ENCODE measurements around the gene KLHL28.
"Not testable (repeated sequence)": the region's sequence is repeated elsewhere in the genome, so short reads cannot be mapped to it uniquely, and the experiment has no call there.

Gene KLHL28

DNA sequence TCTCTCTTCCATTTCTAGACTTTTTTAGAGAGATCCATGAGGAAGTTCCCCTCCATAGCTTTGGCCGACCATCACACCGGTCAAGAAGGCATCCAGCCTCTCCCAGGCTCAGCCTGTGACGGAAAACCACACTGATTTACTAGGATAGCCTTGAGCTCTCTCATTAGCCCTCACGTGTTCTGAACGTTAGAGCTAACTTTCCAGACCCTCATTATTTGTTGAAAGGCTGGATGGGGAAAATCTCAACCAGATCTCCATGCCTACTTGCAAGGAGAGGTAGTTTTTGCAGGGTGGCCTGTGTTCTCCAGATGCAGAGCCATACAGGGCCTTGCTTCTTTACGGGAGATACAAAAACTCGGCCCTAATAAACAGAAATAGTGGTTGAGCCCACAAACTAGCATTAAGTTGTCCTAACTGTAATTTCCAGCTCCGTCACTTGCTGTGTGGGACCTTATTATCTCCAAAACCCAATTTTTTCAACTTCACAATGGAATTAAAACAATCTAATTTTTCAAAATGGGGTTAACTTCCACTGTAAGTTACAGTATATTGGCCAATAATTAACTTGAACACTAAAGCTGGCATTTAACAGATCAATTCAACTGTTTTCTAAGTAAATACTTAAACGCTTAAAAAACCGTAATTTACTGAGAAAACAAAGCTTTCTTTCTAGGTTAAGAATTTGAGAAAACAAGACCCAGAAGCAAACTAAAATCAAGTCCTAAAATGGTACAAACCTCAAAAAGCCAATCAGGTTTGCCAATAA is 65.3 kb downstream of the KLHL28 start:
- no peak for DNase-seq (ENCODE audit: low spot score)

DNA sequence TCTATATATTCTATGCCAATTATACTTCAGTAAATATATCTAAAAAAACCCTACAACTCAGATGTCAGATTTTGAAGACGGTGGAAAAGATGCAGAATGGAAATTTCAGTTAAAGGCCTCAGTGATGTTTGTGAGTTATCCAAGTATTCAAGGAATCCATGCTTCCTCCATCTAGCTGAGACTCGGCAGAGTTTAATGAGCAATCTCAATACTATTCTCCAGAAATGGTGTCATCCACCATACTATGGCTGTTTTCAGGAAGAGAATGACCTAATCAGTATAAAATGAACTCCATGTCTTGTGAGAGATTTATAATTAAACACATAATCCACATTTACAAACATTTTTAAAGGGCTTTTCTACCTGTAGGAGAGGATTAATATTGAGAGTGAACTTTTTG is 66.0 kb downstream of the KLHL28 start:
- DNase-seq (ENCODE audit: low spot score): peak; percentile 70

DNA sequence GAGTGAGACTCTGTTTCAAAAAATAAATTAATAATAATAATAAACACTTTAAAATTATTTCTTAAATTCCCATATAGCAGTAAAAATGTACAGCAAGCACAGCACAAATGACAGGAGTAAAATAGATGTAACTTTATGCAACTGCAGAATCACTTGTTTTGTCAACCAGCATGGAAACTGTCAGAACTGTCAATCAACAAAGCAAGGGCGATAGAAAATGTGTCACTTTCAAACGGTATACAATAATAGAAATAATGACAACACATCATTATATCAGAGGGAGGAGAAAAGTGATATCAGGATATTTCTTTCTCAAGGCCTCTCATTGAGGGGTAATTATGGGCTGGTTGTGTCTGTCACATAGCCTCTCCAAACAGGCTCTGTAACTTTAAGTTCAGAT is 68.2 kb downstream of the KLHL28 start:
- DNase-seq (ENCODE audit: low spot score): no peak

DNA sequence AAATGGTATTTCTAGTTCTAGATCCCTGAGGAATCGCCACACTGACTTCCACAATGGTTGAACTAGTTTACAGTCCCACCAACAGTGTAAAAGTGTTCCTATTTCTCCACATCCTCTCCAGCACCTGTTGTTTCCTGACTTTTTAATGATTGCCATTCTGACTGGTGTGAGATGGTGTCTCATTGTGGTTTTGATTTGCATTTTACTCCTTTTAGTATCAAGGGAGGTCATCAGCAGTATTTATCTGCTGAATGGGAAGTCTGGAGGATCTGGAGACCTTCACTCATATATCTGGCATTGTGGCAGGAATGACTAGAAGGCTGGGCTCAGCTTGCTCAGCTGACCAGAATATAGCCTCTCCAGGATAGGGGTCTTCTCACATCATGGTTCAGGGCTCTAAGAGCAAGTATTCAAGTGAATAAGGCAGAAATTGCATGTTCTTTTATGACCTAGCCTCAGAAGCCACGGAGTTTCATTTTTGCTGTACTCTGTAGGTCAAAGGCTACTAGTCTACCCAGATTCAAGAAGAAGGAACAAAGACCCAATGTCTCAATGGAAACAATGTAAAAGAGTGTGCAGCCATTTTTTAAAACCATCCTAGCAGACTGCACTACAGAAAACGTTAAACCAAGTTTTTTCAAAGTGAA is 69.9 kb downstream of the KLHL28 start:
- not testable (repeated sequence) for DNase-seq (ENCODE audit: low spot score)

DNA sequence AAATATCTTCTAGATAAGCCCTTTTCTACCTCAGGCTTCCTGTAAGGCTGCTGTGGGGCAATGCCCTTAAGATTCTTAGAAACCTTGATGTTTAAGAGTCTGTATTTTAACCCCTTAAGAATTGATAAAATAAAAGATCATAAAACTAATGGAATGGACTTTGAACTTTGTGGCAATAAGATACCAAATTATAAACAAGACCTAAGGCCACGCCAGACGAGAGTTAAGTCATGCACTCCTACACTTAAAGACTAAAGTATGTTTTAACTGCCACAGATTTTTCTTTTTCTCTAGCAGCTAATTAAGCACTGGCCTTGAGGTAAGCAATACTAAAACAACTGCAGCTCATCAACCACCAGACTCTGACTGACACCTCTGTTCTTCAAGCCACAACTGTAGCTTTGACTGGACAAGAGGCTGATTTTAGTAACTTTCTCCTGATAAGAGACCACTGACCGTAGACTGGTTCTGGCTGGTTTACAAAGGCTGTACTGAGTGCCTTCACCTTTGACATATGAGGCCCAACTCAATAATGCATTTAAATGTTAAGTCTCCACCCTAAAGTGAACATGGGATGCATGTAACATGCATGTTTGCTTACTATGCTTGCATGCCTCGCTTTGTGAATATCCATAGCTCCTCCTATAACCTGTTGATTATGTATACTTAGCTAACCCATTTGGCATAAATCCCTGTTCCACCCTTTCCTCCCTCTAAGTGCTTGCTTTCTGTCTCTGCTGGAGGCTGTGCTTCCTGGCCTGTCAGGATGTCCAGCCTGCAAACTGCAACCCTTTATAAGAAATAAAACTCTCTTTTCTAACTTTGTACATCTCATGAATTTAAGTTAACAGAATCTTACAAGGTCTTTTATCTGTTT is 71.9 kb downstream of the KLHL28 start:
- DNase-seq (ENCODE audit: low spot score): no peak

DNA sequence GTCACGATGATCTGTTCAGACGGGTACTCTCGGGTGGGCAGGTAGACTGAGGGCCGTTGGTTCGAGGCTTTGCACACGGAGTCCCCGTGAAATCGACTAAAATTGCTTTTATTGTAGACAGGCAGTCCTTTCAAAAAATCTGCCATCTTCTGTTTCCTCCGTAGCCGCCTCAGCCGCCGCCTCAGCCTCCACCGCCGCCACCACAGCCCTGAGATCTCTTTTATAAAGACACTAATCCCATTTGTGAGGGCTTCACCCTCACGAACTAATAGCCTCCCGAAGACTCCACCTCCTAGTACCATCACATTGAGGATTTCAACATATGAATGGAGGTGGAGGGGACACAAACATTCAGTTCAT is 74.2 kb downstream of the KLHL28 start:
- no peak for DNase-seq (ENCODE audit: low spot score)

DNA sequence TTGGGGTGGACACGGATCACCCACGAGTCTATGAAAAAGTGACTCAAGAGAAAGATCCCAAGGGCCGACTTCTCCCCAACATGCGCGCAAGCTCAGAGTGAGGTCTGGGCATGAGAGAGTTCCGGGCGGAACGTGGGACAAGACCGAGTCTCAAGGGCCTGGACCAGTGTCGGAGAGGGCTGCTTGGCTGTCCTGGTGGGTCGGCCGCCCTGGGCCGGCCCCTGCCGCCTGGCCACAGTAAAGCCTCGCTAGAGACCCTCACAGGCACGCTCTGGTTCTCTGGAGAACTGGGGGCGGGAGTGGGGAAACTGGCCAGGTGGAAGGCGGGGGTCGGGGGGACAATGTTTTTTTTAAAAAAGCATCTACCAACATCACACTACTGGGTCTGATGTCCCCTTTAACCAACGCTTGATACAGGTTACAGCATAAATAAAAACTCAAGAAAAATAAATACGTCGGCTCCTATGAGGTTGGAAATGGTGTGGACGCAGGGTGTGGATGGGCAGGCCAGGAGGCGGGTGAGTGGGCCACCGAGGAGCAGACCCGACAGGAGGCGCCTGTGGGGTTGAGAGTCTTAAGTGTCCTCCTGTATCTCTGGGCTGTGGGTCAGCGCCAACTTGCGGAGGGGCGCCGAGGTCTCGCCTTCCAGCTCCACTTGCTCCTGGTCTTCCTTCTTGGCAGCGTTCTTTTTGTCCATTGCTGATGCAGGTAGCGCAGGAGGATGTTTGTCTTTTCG is 74.7 kb downstream of the KLHL28 start:
- no peak for DNase-seq (ENCODE audit: low spot score)

DNA sequence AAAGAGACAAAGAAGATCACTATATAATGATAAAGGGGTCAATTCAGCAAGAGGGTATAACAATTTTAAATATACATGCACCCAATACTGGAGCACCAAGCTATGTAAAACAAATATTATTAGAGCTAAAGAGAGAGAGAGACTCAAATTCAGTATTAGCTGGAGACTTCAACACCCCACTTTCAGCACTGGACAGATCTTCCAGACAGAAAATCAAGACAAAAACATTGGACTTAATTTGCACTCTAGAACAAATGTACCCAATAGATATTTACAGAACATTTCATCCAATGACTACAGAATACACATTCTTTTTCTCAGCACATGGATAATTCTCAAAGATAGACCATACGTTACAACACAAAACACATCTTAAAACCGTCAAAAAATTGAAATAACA is 81.0 kb downstream of the KLHL28 start:
- no peak for DNase-seq (ENCODE audit: low spot score)
